GM13977 (cell line): ENCODE measurements around the gene ARHGAP22.

Experiments used
- DNase-seq: peaks from one replicate; pipeline ENCODE4 v3.0.0; 2012; ENCODE audit warnings: low spot score
- CTCF ChIP-seq: IDR thresholded peaks from 2 replicates; pipeline ENCODE4 v1.5.1; 2012; ENCODE audit warnings: mild to moderate bottlenecking, control low read depth; ENCODE audit not compliant: insufficient read depth; ENCODE audit errors: extremely low read depth, missing control alignments
- in situ Hi-C: fragments of 300-500 bp; cut with MboI; formaldehyde crosslinking; loops from one replicate; pipeline ENCODE4 v1.12.0; 2022; ENCODE audit warnings: low sequenced_read_pairs, low pct_unique_long_range_greater_than_20kb, mixed read lengths, inconsistent platforms; ENCODE audit not compliant: unreplicated experiment

ARHGAP22 gene

GRCh38 chr10:48498940-48499510 is 105.8 kb downstream of the ARHGAP22 start:
- in situ Hi-C loops = no loop called here
- no peak for DNase-seq
- TF ChIP-seq CTCF = no peak

- no peak for TF ChIP-seq CTCF
- in situ Hi-C loops = no loop called here
- DNase-seq = no peak
These were observed 106.8 kb downstream of the ARHGAP22 start for GRCh38 chr10:48497780-48498770.

GRCh38 chr10:48496831-48497779 is 107.8 kb downstream of the ARHGAP22 start:
- DNase-seq = no peak
- in situ Hi-C loops = no loop called here
- no peak for TF ChIP-seq CTCF

- DNase-seq = no peak
- TF ChIP-seq CTCF = no peak
- in situ Hi-C loops = no loop called here
These were observed 108.6 kb downstream of the ARHGAP22 start for GRCh38 chr10:48496105-48496830.

GRCh38 chr10:48495282-48496045 is 109.4 kb downstream of the ARHGAP22 start:
- no peak for TF ChIP-seq CTCF
- in situ Hi-C loops = no loop called here
- DNase-seq = no peak
